Measurements from ENCODE around the gene ZDHHC11B.

DNA sequence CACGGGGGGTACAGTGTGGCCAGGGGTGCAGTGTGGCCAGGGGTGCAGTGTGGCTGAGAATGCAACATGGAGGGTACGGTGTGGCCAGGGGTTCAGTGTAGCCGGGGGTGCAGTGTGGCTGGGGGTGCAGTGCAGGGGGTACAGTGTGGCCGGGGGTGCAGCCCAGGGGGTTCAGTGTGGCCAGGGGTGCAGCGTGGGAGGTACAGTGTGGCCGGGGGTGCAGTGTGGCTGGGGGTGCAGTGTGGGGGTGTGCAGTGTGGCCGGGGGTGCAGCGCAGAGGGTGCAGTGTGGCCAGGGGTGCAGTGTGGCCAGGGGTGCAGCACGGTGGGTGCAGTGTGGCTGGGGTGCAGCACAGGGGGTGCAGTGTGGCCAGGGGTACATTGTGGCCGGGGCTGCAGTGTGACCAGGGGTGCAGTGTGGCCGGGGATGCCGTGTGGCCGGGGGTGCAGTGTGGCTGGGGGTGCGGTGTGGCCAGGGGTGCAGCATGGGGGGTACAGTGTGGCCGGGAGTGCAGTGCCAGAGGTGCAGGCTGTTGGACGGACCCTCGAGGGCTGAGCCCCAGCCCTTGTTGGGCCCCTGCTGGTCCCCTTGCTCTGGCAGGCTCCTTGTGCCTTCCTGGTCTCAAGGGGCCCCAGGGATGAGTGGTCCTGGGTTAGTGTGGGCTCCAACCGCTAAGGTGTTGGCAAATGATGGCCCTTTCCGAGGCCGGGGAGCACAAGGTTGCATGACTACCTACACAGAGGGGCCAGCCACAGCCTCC lies 109.2 kb downstream of the ZDHHC11B start:
- TF ChIP-seq YY1 (IDR thresholded peaks at IDR 0.05; ENCODE audit: insufficient read depth, insufficient read length) (no peak), ZNF274 (IDR thresholded peaks at IDR 0.05; ENCODE audit: low read depth, low read length) (no peak)
